ENCODE data around the gene LUC7L3.

Gene LUC7L3

DNA sequence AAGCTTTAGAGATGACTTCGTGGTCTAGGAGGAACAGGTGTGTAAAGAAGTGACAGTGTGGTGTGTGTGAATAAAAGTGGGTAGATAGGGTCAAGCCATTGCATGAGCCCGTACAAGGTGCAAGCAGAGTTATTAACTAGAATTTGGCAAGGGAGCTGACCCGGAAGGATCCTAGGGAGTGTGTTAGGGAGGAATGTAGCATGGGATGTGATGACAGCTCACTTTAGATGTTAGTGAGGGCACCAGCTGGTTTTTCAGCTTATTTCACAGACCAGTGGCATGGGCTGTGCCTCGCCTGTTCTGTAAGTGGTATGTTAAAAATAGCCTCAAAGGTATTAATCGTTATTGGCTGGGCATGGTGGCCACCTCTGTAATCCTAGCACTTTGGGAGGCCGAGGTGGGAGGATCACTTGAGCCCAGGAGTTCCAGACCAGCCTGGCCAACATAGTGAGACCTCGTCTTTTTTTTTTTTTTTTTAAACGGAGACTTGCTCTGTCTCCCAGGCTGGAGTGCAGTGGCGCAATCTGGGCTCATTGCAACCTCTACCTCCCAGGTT lies 39.7 kb downstream of the LUC7L3 start:
- H3K27me3 ChIP-seq (ENCODE audit: low read length) = no peaks in the 10 kb centered on the region
- H3K79me2 ChIP-seq (ENCODE audit: insufficient read depth, low read length) = no peaks in the 10 kb centered on the region

DNA sequence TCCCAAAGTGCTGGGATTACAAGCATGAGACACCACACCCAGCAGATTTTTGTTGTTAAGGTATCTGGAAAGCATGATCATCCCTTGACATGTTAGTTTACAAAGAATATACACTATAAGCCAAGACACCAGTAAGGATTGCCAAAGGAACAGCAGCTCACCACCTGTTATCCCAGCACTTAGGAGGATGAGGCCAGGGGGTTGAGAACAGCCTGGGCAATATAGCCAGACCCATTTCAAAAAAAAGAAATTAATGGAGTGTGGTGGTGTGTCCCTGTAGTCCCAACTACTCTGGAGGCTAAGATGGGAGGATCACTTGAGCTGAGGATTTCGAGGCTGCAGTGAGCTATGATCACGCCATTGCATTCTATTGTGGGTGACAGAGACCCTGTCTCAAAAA lies 42.8 kb downstream of the LUC7L3 start:
- H3K4me2 ChIP-seq (ENCODE audit: low read depth, low read length, poor library complexity, severe bottlenecking) = no peak overlapping the region
- no peaks in the 10 kb centered on the region for H3K9me3 ChIP-seq (ENCODE audit: insufficient read depth, low read length)
- no peak overlapping the region for H3K27ac ChIP-seq (ENCODE audit: low read depth, low read length)
- no peaks in the 10 kb centered on the region for H3K9me2 ChIP-seq (replicated peaks; ENCODE audit: insufficient read depth, low read length)
- H4K20me1 ChIP-seq (ENCODE audit: low read depth, low read length) = no peaks in the 10 kb centered on the region
- H3K9ac ChIP-seq (ENCODE audit: low read length) = no peak overlapping the region
- H3F3A ChIP-seq (ENCODE audit: insufficient read depth) = no peaks in the 10 kb centered on the region; the same call in 1 of the 2 replicates
- H3K36me3 ChIP-seq (ENCODE audit: low read length) = no peaks in the 10 kb centered on the region
- no peak for TF ChIP-seq CTCF (IDR thresholded peaks at IDR 0.05; ENCODE audit: insufficient read depth, low read length, poor library complexity, severe bottlenecking)
- TF ChIP-seq EZH2phosphoT487 (conservative IDR thresholded peaks at IDR 0.05; ENCODE audit: low read length) = no peak
- no peaks in the 10 kb centered on the region for H3K27me3 ChIP-seq (ENCODE audit: low read length)
- no peak overlapping the region for H2AFZ ChIP-seq (ENCODE audit: low read depth, low read length, severe bottlenecking)
- no peaks in the 10 kb centered on the region for H3K79me2 ChIP-seq (ENCODE audit: insufficient read depth, low read length)
- H3K4me3 ChIP-seq (ENCODE audit: insufficient read depth, low read length, poor library complexity, severe bottlenecking) = no peak overlapping the region

More for the DNA sequence above, 39.7 kb downstream of the LUC7L3 start:
- no peaks in the 10 kb centered on the region for H3K9me2 ChIP-seq (replicated peaks; ENCODE audit: insufficient read depth, low read length)
- H3K9ac ChIP-seq (ENCODE audit: low read length) = no peak overlapping the region
- 0 out of 2 replicates have a peak, but pooled peaks cover 2% of the 10 kb centered on the region for H4K20me1 ChIP-seq (ENCODE audit: low read depth, low read length)
- no peak overlapping the region for H3K4me2 ChIP-seq (ENCODE audit: low read depth, low read length, poor library complexity, severe bottlenecking)
- no peaks in the 10 kb centered on the region for H3K9me3 ChIP-seq (ENCODE audit: insufficient read depth, low read length)
- H3F3A ChIP-seq (ENCODE audit: insufficient read depth) = peaks cover 8% of the 10 kb centered on the region; the same call in 1 of the 2 replicates
- TF ChIP-seq EZH2phosphoT487 (conservative IDR thresholded peaks at IDR 0.05; ENCODE audit: low read length) (no peak), CTCF (IDR thresholded peaks at IDR 0.05; ENCODE audit: insufficient read depth, low read length, poor library complexity, severe bottlenecking) (no peak)
- H2AFZ ChIP-seq (ENCODE audit: low read depth, low read length, severe bottlenecking) = no peak overlapping the region
- no peak overlapping the region for H3K4me3 ChIP-seq (ENCODE audit: insufficient read depth, low read length, poor library complexity, severe bottlenecking)
- H3K36me3 ChIP-seq (ENCODE audit: low read length) = peaks cover 3% of the 10 kb centered on the region; the same call in 1 of the 2 replicates
- H3K27ac ChIP-seq (ENCODE audit: low read depth, low read length) = no peak overlapping the region

DNA sequence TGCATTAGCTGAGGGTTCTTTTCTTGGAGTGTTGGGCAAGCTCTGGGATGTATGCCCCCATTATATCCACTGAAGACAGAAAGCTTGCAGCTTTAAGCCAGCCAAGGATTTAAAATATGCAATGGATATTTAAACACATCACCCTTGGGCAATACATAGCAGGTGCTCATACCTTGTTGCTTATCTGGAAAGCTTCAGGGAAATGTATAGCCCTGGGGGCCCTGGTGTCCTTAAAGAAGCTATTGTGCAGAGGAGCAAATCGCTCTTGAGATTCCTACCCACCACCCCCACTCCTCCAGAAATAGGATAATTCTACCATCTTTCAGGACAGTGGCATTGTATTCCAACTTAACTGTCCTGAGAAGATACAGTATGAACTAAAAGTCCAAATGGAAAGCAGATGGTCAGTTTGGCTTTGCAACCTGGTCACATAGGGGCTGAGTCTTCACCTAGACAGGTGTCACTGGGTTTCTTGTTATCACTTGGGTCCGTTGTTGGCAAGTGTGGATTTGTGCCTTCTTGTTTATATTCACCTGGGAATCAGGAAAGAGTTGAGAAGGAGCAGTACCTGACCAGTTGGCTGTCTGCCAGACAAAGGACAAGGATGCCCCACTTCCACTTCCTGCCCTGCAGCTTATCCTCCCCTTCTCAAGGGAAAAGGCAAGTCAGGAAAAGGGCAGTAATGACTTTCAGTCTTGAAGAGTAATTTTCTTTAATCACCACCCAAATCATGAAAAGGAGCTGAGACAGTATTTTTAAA lies 44.5 kb downstream of the LUC7L3 start:
- Histone ChIP-seq H3K9me2 (replicated peaks; ENCODE audit: insufficient read depth, low read length) (no peaks in the 10 kb centered on the region), H4K20me1 (ENCODE audit: low read depth, low read length) (no peaks in the 10 kb centered on the region), H3K27me3 (ENCODE audit: low read length) (no peaks in the 10 kb centered on the region), H3K27ac (ENCODE audit: low read depth, low read length) (no peak overlapping the region), H3K9ac (ENCODE audit: low read length) (no peak overlapping the region), H3F3A (ENCODE audit: insufficient read depth) (no peaks in the 10 kb centered on the region), H3K4me3 (ENCODE audit: insufficient read depth, low read length, poor library complexity, severe bottlenecking) (no peak overlapping the region), H3K9me3 (ENCODE audit: insufficient read depth, low read length) (no peaks in the 10 kb centered on the region), H3K79me2 (ENCODE audit: insufficient read depth, low read length) (no peaks in the 10 kb centered on the region), H2AFZ (ENCODE audit: low read depth, low read length, severe bottlenecking) (no peak overlapping the region), H3K4me2 (ENCODE audit: low read depth, low read length, poor library complexity, severe bottlenecking) (no peak overlapping the region), H3K36me3 (ENCODE audit: low read length) (no peaks in the 10 kb centered on the region)
- no peak for TF ChIP-seq CTCF (IDR thresholded peaks at IDR 0.05; ENCODE audit: insufficient read depth, low read length, poor library complexity, severe bottlenecking)
- TF ChIP-seq EZH2phosphoT487 (conservative IDR thresholded peaks at IDR 0.05; ENCODE audit: low read length) = no peak

All from SU-DHL-6 (cell line).